ENCODE results near the gene GDE1. TPM values are rescaled to one million over a fixed set of nuclear protein-coding genes. Genes with fewer than 3 reads are reported as not detected.

The GDE1 gene
- total and polyA plus RNA-seq, 9 of the 15 experiments (the other 6 are each of a cell fraction or from before 2014, with no cell fraction given), result 18.8 to 40.5 (median 22.3) TPM

GRCh38 chr16:19559242-19559910 is 37.5 kb upstream of the GDE1 start:
- no peaks in the 10 kb centered on the region for H3K79me2 ChIP-seq (ENCODE audit: control insufficient read depth, insufficient read depth, low read length)
- no peaks in the 10 kb centered on the region for H4K20me1 ChIP-seq (replicated peaks; ENCODE audit: control insufficient read depth, insufficient read depth, low read length)
- in situ Hi-C loops (cut with MboI) (no loop called here), intact Hi-C loops (cut with micrococcal nuclease) (loop anchor here (1.0 kb wide), 1 partner anchor 327 kb away; no protein-coding TSS in a partner anchor)
- ATAC-seq (no peak), DNase-seq (ENCODE audit: extremely low read depth in 1 of 4, low spot score in 3 of 4) (peak; percentile 23 to 67 (median 36)), FAIRE-seq (peak; percentile 85)
- H3K4me1 ChIP-seq (replicated peaks in 1 of 2; ENCODE audit: control insufficient read depth in 2 of 2, insufficient read depth in 2 of 2, low read length in 2 of 2), result peaks cover 0 to 3% of the 10 kb centered on the region in 2 experiments; a peak in 3 of 5 replicates
- no peak for TF ChIP-seq ZFP91 (CRISPR knock-in tag; IDR thresholded peaks at IDR 0.05)
- TF ChIP-seq, protein P1, sequence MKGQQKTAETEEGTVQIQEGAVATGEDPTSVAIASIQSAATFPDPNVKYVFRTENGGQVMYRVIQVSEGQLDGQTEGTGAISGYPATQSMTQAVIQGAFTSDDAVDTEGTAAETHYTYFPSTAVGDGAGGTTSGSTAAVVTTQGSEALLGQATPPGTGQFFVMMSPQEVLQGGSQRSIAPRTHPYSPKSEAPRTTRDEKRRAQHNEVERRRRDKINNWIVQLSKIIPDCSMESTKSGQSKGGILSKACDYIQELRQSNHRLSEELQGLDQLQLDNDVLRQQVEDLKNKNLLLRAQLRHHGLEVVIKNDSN (CRISPR knock-in tag; IDR thresholded peaks at IDR 0.05), result no peak
- TF ChIP-seq, protein P2, sequence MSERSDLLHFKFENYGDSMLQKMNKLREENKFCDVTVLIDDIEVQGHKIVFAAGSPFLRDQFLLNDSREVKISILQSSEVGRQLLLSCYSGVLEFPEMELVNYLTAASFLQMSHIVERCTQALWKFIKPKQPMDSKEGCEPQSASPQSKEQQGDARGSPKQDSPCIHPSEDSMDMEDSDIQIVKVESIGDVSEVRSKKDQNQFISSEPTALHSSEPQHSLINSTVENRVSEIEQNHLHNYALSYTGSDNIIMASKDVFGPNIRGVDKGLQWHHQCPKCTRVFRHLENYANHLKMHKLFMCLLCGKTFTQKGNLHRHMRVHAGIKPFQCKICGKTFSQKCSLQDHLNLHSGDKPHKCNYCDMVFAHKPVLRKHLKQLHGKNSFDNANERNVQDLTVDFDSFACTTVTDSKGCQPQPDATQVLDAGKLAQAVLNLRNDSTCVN (CRISPR knock-in tag; IDR thresholded peaks at IDR 0.05), result no peak
- TF ChIP-seq KAT7 (CRISPR knock-in tag; IDR thresholded peaks at IDR 0.05; ENCODE audit: borderline replicate concordance), result no peak
- TF ChIP-seq RAD21 (CRISPR knock-in tag; conservative IDR thresholded peaks at IDR 0.05 in 1 of 2, IDR thresholded peaks at IDR 0.05 in 1 of 2), result peak in 1 of 2 experiments; percentile 58; a peak in 3 of 4 replicates
- peak; percentile 30 to 72 (median 56); a peak in 5 of 6 replicates for TF ChIP-seq CTCF (IDR thresholded peaks at IDR 0.05 in 2 of 3, conservative IDR thresholded peaks at IDR 0.05 in 1 of 3; ENCODE audit: insufficient read depth in 2 of 3, low read depth in 1 of 3, low read length in 3 of 3)
- TF ChIP-seq, protein P3, sequence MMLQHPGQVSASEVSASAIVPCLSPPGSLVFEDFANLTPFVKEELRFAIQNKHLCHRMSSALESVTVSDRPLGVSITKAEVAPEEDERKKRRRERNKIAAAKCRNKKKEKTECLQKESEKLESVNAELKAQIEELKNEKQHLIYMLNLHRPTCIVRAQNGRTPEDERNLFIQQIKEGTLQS (IDR thresholded peaks at IDR 0.05), result peak; percentile 32; the same call in 1 of the 2 replicates
- TF ChIP-seq, protein P3 (CRISPR knock-in tag; conservative IDR thresholded peaks at IDR 0.05), result no peak
- WGBS (ENCODE audit: insufficient coverage, low coverage, missing lambda C conversion rate), result 49% methylated on average over 8 of the region's 10 CpGs
- no peaks in the 10 kb centered on the region for H3K36me3 ChIP-seq (ENCODE audit: control insufficient read depth, insufficient read depth, low read length)
- no TSS peak for BruUV-seq (replicated peaks)
- POLR2A ChIA-PET, result no interaction called here
- CTCF ChIA-PET (ENCODE audit: low intra/inter-chr PET ratio), result interaction anchor here (0.7 to 2.2 kb wide), 2 partner anchors 327 to 420 kb away, joined by 4 to 14 read pairs; no protein-coding TSS in a partner anchor
- no peaks in the 10 kb centered on the region for H3K9me1 ChIP-seq (ENCODE audit: control insufficient read depth, insufficient read depth, low read length)
- H2AFZ ChIP-seq (ENCODE audit: low read depth, low read length), result no peak overlapping the region
- no peak overlapping the region for H3K4me3 ChIP-seq
- H3K9ac ChIP-seq (ENCODE audit: insufficient read depth in 1 of 2, low read depth in 2 of 2, low read length in 2 of 2), result no peak overlapping the region
- no peaks in the 10 kb centered on the region for H3K27me3 ChIP-seq (ENCODE audit: control insufficient read depth in 2 of 2, insufficient read depth in 2 of 2, low read length in 2 of 2)
- no peak overlapping the region for H3K4me2 ChIP-seq (ENCODE audit: insufficient read depth, low read length)
- no peak overlapping the region for H3K27ac ChIP-seq (ENCODE audit: extremely low read depth, low read depth, low read length)
- H3K9me3 ChIP-seq (replicated peaks; ENCODE audit: control insufficient read depth, insufficient read depth, low read depth, low read length), result no peaks in the 10 kb centered on the region
